ENCODE measurements around the gene ABCC2. TPM values are rescaled to one million over a fixed set of nuclear protein-coding genes. Genes with fewer than 3 reads are reported as not detected.
A peak's percentile ranks its signal among the peaks of the same experiment; 100 is the strongest.
"Not testable (repeated sequence)": the region's sequence is repeated elsewhere in the genome, so short reads cannot be mapped to it uniquely, and the experiment has no call there.

Gene ABCC2
- total and polyA plus RNA-seq, 2 experiments from 2014 or later = 0.19 to 0.86 TPM

GRCh38 chr10:99740933-99741559, 41.4 kb upstream of the ABCC2 start:
- H3K27ac ChIP-seq = peak overlapping the region; percentile 51; the same call in 1 of the 2 replicates
- no peak for DNase-seq
- peaks cover 7% of the 10 kb centered on the region for H3K9me3 ChIP-seq (ENCODE audit: low read depth)
- no peak for TF ChIP-seq EZH2 (IDR thresholded peaks at IDR 0.05; ENCODE audit: insufficient read depth, poor library complexity, severe bottlenecking)
- no peak for TF ChIP-seq EZH2phosphoT487 (IDR thresholded peaks at IDR 0.05; ENCODE audit: insufficient read depth, low read depth)
- peaks cover 32% of the 10 kb centered on the region for H3F3A ChIP-seq (ENCODE audit: insufficient read depth)
- peaks cover 27% of the 10 kb centered on the region for H3K4me1 ChIP-seq (ENCODE audit: insufficient read depth)
- no peak overlapping the region for H2AFZ ChIP-seq
- no peaks in the 10 kb centered on the region for H4K20me1 ChIP-seq (ENCODE audit: insufficient read depth)
- no peak overlapping the region for H3K4me2 ChIP-seq (ENCODE audit: unreplicated experiment)
- no peak overlapping the region for H3K4me3 ChIP-seq
- no peaks in the 10 kb centered on the region for H3K27me3 ChIP-seq (replicated peaks; ENCODE audit: insufficient read depth)
- H3K36me3 ChIP-seq (ENCODE audit: low read depth) = peaks cover 67% of the 10 kb centered on the region
- H3K9ac ChIP-seq = no peak overlapping the region
- peaks cover 38% of the 10 kb centered on the region for H3K79me2 ChIP-seq (ENCODE audit: insufficient read depth)
- H3K9me2 ChIP-seq (ENCODE audit: insufficient read depth) = no peaks in the 10 kb centered on the region; the same call in 1 of the 2 replicates
- in situ Hi-C loops (cut with MboI) = no loop called here
- 92 to 95% methylated on average over 3 of the region's 3 CpGs for WGBS, 2 experiments (ENCODE audit: low coverage in 1 of 2, low lambda C conversion rate in 2 of 2, missing lambda C conversion rate in 2 of 2)

- Histone ChIP-seq H2AFZ (no peak overlapping the region), H3K4me2 (ENCODE audit: unreplicated experiment) (peak overlapping the region; percentile 59), H3K9me2 (ENCODE audit: insufficient read depth) (no peaks in the 10 kb centered on the region; the same call in 1 of the 2 replicates), H3K36me3 (ENCODE audit: low read depth) (peaks cover 67% of the 10 kb centered on the region), H3K4me3 (peak overlapping the region; percentile 53), H3K9ac (no peak overlapping the region), H3K27me3 (replicated peaks; ENCODE audit: insufficient read depth) (no peaks in the 10 kb centered on the region), H3F3A (ENCODE audit: insufficient read depth) (peaks cover 32% of the 10 kb centered on the region), H4K20me1 (ENCODE audit: insufficient read depth) (no peaks in the 10 kb centered on the region), H3K79me2 (ENCODE audit: insufficient read depth) (peaks cover 35% of the 10 kb centered on the region), H3K9me3 (ENCODE audit: low read depth) (peaks cover 7% of the 10 kb centered on the region), H3K27ac (peak overlapping the region; percentile 51), H3K4me1 (ENCODE audit: insufficient read depth) (peaks cover 27% of the 10 kb centered on the region)
- no peak for TF ChIP-seq EZH2phosphoT487 (IDR thresholded peaks at IDR 0.05; ENCODE audit: insufficient read depth, low read depth)
- TF ChIP-seq EZH2 (IDR thresholded peaks at IDR 0.05; ENCODE audit: insufficient read depth, poor library complexity, severe bottlenecking) = no peak
- DNase-seq = peak; percentile 59
- in situ Hi-C loops (cut with MboI) = no loop called here
These were observed 40.2 kb upstream of the ABCC2 start for GRCh38 chr10:99742254-99742653.

GRCh38 chr10:99742701-99743100, 39.7 kb upstream of the ABCC2 start:
- peaks cover 35% of the 10 kb centered on the region for H3K79me2 ChIP-seq (ENCODE audit: insufficient read depth)
- peaks cover 7% of the 10 kb centered on the region for H3K9me3 ChIP-seq (ENCODE audit: low read depth)
- no peak overlapping the region for H3K9ac ChIP-seq
- H4K20me1 ChIP-seq (ENCODE audit: insufficient read depth) = no peaks in the 10 kb centered on the region
- peaks cover 32% of the 10 kb centered on the region for H3F3A ChIP-seq (ENCODE audit: insufficient read depth)
- WGBS, 2 experiments (ENCODE audit: low coverage in 1 of 2, low lambda C conversion rate in 2 of 2, missing lambda C conversion rate in 2 of 2) = 2 to 6% methylated on average over 2 of the region's 2 CpGs
- H3K27ac ChIP-seq = peak overlapping the region; percentile 51
- TF ChIP-seq EZH2phosphoT487 (IDR thresholded peaks at IDR 0.05; ENCODE audit: insufficient read depth, low read depth) (no peak), EZH2 (IDR thresholded peaks at IDR 0.05; ENCODE audit: insufficient read depth, poor library complexity, severe bottlenecking) (no peak)
- no peaks in the 10 kb centered on the region; the same call in 1 of the 2 replicates for H3K9me2 ChIP-seq (ENCODE audit: insufficient read depth)
- in situ Hi-C loops (cut with MboI) = no loop called here
- H3K4me3 ChIP-seq = peak overlapping the region; percentile 53
- peaks cover 67% of the 10 kb centered on the region for H3K36me3 ChIP-seq (ENCODE audit: low read depth)
- H3K4me2 ChIP-seq (ENCODE audit: unreplicated experiment) = peak overlapping the region; percentile 59
- no peak overlapping the region for H2AFZ ChIP-seq
- peaks cover 27% of the 10 kb centered on the region for H3K4me1 ChIP-seq (ENCODE audit: insufficient read depth)
- peak; percentile 79 for DNase-seq
- H3K27me3 ChIP-seq (replicated peaks; ENCODE audit: insufficient read depth) = no peaks in the 10 kb centered on the region

- H3K4me1 ChIP-seq (ENCODE audit: insufficient read depth) = peaks cover 27% of the 10 kb centered on the region
- WGBS, 2 experiments (ENCODE audit: low coverage in 1 of 2, low lambda C conversion rate in 2 of 2, missing lambda C conversion rate in 2 of 2) = 83 to 85% methylated on average over 3 of the region's 3 CpGs
- H4K20me1 ChIP-seq (ENCODE audit: insufficient read depth) = no peaks in the 10 kb centered on the region
- H3K9ac ChIP-seq = no peak overlapping the region
- TF ChIP-seq EZH2phosphoT487 (IDR thresholded peaks at IDR 0.05; ENCODE audit: insufficient read depth, low read depth) (no peak), EZH2 (IDR thresholded peaks at IDR 0.05; ENCODE audit: insufficient read depth, poor library complexity, severe bottlenecking) (no peak)
- H3F3A ChIP-seq (ENCODE audit: insufficient read depth) = peaks cover 32% of the 10 kb centered on the region
- peaks cover 68% of the 10 kb centered on the region for H3K36me3 ChIP-seq (ENCODE audit: low read depth)
- in situ Hi-C loops (cut with MboI) = no loop called here
- H2AFZ ChIP-seq = no peak overlapping the region
- H3K79me2 ChIP-seq (ENCODE audit: insufficient read depth) = peaks cover 28% of the 10 kb centered on the region
- no peak for DNase-seq
- H3K27ac ChIP-seq = no peak overlapping the region
- H3K4me2 ChIP-seq (ENCODE audit: unreplicated experiment) = no peak overlapping the region
- H3K27me3 ChIP-seq (replicated peaks; ENCODE audit: insufficient read depth) = no peaks in the 10 kb centered on the region
- no peak overlapping the region for H3K4me3 ChIP-seq
- H3K9me2 ChIP-seq (ENCODE audit: insufficient read depth) = no peaks in the 10 kb centered on the region; the same call in 1 of the 2 replicates
- peaks cover 7% of the 10 kb centered on the region for H3K9me3 ChIP-seq (ENCODE audit: low read depth)
These were observed 38.6 kb upstream of the ABCC2 start for GRCh38 chr10:99743841-99744240.

GRCh38 chr10:99746166-99746565, 36.3 kb upstream of the ABCC2 start:
- H3K4me2 ChIP-seq (ENCODE audit: unreplicated experiment); H3K4me3 ChIP-seq; H4K20me1 ChIP-seq (ENCODE audit: insufficient read depth); H3K9me2 ChIP-seq (ENCODE audit: insufficient read depth); H2AFZ ChIP-seq; H3K9me3 ChIP-seq (ENCODE audit: low read depth); H3K27me3 ChIP-seq (replicated peaks; ENCODE audit: insufficient read depth); H3K27ac ChIP-seq; H3K9ac ChIP-seq; in situ Hi-C loops (cut with MboI); DNase-seq; H3K79me2 ChIP-seq (ENCODE audit: insufficient read depth): not testable (repeated sequence)
- Histone ChIP-seq H3K36me3 (ENCODE audit: low read depth) (peaks cover 51% of the 10 kb centered on the region), H3K4me1 (ENCODE audit: insufficient read depth) (peaks cover 25% of the 10 kb centered on the region), H3F3A (ENCODE audit: insufficient read depth) (peaks cover 22% of the 10 kb centered on the region)
- 73 to 75% methylated on average over 2 of the region's 2 CpGs for WGBS, 2 experiments (ENCODE audit: low coverage in 1 of 2, low lambda C conversion rate in 2 of 2, missing lambda C conversion rate in 2 of 2)
